HG02623 (cell line): ENCODE results near the gene LRP1B.
A peak's percentile ranks its signal among the peaks of the same experiment; 100 is the strongest.

ENCODE experiments used
- ATAC-seq: cut with Tn5 transposase; IDR thresholded peaks from one replicate; pipeline ENCODE4 v1.9.1; 2021; ENCODE audit warnings: moderate library complexity; ENCODE audit not compliant: unreplicated experiment

Gene LRP1B

GRCh38 chr2:142131010-142131669, at the start of gene LRP1B:
Gene LRP1B (minus strand): TSS chr2:142131016. CDS start chr2:142130729, 287 bp downstream.
- peak; percentile 44 for ATAC-seq

GRCh38 chr2:142179686-142180085, 48.9 kb upstream of the LRP1B start:
- no peak for ATAC-seq

- no peak for ATAC-seq
Observed at GRCh38 chr2:142178604-142179003, 47.8 kb upstream of the LRP1B start.

- no peak for ATAC-seq
Observed at GRCh38 chr2:142176941-142177340, 46.1 kb upstream of the LRP1B start.

DNA sequence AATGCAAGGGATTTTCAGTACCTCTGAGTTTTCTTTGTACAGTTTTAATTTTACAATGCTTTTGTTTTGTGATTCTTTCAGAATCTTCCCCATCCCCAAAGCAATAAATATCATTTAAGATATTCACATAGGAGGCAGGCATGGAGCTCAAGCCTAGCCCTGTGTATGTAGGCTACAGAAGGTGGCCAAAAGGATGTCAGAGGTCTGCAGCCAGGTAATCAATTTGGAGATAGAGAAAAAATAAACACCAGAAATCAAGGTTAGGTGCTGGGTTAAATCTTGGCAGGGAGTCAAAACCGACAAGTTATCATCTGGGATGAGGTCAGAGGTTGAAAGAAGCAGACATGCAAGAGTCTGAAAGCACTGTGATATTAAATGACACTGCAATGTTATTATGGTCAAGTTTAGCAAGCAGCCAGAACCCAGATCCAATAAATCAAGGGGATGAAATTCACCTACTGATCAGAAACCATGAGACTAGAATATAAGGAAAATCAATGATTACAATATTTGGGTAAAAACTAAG, 45.1 kb upstream of the LRP1B start:
- ATAC-seq, result no peak

DNA sequence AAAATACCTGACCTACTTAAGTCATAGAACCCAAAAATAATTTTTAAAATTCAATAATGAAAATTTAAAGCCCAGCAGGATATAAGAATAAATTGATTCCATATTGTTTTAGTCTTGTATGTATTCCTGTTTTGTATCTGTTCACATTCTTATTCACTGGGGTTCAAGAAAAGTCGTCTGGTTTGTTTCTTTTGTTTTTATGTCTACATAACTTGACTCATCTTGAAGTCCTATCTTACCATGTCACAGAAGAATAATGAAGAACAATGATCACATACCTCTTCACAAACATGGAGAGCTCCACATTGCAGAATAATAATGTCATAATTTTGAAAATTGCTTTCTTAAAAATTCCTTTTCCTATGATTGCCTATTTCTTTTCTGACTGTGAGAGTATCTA, 43.4 kb upstream of the LRP1B start:
- no peak for ATAC-seq

GRCh38 chr2:142170847-142171246, 40.0 kb upstream of the LRP1B start:
- ATAC-seq, result no peak

DNA sequence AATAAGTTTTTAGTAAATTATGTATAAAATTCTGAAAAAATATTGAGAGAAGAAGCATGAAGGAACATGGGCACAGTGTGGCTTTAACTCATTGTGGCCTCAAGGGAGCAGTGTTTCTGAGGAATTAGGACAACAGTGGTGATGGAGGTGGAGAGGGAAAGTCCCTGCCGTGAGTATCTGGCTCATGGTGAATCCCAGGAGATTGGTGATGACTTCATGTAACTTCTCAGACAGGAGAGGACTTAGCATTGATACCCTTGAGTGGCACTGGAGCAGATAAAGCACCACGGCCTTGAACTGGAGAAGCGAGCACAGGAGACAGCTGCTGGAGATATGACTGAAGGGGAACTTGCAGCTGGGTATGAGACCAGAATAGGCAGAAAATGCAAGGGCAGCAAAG, 35.0 kb upstream of the LRP1B start:
- peak; percentile 84 for ATAC-seq

GRCh38 chr2:142153601-142154000, 22.8 kb upstream of the LRP1B start:
- no peak for ATAC-seq

GRCh38 chr2:142150453-142150852, 19.6 kb upstream of the LRP1B start:
- no peak for ATAC-seq

DNA sequence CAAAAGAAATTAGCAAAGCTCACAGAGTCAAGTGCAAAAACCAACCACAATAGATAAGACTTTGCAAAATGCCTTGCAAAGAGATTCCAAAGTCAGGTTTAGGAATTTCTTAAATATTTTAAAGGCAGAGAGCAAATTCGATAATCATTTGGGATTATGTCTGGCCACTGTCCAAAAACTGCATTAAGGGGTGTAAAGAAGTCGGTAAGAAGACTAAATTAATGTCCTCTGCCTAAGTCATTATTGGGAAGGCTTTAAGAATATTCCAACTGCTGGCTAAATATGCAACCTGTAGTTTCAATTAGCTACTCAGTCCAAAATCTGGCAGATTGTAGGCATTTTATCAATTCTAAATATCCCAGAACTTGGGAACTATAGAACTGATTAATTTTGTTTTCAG, 13.7 kb upstream of the LRP1B start:
- no peak for ATAC-seq

- no peak for ATAC-seq
Observed at GRCh38 chr2:142142595-142142994, 11.8 kb upstream of the LRP1B start.

GRCh38 chr2:142140434-142140845, 9.6 kb upstream of the LRP1B start:
- peak; percentile 60 for ATAC-seq

- ATAC-seq, result no peak
Observed at GRCh38 chr2:142139384-142139783, 8.6 kb upstream of the LRP1B start.

GRCh38 chr2:142136571-142136970, 5.8 kb upstream of the LRP1B start:
- no peak for ATAC-seq

DNA sequence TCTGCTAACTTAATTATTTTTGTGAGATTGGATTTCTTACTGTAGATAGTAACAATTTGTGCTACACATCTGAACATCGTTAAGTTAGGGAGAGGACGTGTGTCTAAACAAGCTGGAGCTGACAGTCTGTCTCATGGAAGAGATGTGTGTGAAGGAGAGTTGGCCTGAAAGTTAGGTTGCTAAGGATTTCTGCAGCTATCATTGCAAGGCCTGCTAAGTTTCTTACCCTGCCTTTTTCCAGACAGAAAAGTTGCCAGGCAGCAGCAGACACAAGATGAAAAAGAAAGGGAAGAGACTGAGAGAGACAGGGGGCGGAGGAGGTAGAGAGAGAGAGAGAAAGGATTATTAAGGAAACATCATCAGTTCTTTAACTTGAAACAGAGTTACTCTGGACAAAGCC, 4.1 kb upstream of the LRP1B start:
- ATAC-seq, result no peak

GRCh38 chr2:142130111-142131009, 456 bp downstream of the LRP1B start:
- ATAC-seq, result peak; percentile 33

DNA sequence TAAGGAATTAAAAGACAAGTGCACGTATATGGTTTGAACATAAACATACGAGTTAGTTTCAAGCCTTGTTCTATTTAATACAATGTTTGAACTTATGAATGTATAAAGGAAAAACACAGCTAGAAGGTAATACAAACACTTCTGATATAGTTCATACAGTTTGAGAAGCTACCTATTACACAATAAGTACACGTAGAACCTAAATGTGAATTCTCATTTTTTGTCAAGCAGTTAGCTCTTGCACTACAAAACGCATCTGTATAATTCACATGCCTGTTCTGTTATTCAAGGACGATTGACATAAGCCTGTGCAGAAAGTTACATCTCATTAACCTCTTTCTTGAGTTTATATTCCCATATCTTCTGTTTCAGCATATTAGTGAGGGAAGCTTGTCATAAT, 2.7 kb downstream of the LRP1B start:
- no peak for ATAC-seq

DNA sequence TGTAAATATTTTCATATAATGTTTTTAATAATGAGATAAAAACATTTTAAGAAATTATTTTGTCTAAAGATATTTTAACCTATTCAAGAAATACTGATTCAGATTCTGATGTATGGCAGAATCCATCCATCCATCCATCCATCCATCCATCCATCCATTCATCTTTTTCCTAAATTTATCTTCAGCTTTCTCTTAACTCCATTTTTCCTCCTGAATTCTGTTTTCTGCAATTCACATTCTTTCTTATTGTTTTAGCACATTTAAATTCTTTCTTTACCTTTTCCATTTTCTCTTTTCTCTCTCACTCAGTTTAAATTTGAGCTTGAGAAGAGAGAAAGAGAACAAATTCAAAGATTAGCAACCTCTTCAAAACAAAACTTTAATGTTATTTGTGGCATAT, 3.6 kb downstream of the LRP1B start:
- ATAC-seq, result no peak

- no peak for ATAC-seq
Observed at GRCh38 chr2:142124706-142125105, 6.1 kb downstream of the LRP1B start.

GRCh38 chr2:142119347-142119746, 11.5 kb downstream of the LRP1B start:
- no peak for ATAC-seq

GRCh38 chr2:142112757-142113221, 18.0 kb downstream of the LRP1B start:
- no peak for ATAC-seq
